ENCODE measurements around the gene WDR26. TPM values are rescaled to one million over a fixed set of nuclear protein-coding genes. Genes with fewer than 3 reads are reported as not detected.

The WDR26 gene
- total RNA-seq, 1 donor from 2014 or later, result 83.9 TPM

DNA sequence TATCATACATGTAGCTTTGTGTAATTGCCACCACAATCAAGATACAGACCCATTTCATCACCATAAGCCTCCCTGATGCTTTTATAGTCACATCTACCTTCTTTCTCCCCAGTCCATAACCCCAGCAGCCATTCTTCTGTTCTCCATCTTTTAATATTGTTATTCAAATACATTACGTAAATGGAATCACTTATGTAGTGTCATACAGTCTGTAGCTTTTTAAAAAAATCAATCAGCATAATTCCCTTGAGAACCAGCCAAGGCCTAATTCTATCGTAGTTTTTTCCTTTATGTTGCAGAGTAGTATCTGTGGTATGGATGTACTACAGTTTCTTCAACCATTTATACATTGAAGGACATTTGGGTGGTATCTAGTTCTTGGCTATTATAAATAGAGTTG lies 31.6 kb upstream of the WDR26 start:
- Mint-ChIP-seq H3K27ac (no peak overlapping the region), H3K4me3 (ENCODE audit: low read depth) (no peak overlapping the region), H3K36me3 (ENCODE audit: insufficient read depth) (peaks cover 2% of the 10 kb centered on the region), H3K27me3 (no peaks in the 10 kb centered on the region), H3K9me3 (ENCODE audit: low read depth) (peaks cover 5% of the 10 kb centered on the region), H3K4me1 (ENCODE audit: low read depth) (no peaks in the 10 kb centered on the region)
- TF ChIP-seq, protein P1, sequence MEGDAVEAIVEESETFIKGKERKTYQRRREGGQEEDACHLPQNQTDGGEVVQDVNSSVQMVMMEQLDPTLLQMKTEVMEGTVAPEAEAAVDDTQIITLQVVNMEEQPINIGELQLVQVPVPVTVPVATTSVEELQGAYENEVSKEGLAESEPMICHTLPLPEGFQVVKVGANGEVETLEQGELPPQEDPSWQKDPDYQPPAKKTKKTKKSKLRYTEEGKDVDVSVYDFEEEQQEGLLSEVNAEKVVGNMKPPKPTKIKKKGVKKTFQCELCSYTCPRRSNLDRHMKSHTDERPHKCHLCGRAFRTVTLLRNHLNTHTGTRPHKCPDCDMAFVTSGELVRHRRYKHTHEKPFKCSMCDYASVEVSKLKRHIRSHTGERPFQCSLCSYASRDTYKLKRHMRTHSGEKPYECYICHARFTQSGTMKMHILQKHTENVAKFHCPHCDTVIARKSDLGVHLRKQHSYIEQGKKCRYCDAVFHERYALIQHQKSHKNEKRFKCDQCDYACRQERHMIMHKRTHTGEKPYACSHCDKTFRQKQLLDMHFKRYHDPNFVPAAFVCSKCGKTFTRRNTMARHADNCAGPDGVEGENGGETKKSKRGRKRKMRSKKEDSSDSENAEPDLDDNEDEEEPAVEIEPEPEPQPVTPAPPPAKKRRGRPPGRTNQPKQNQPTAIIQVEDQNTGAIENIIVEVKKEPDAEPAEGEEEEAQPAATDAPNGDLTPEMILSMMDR (IDR thresholded peaks at IDR 0.05; ENCODE audit: unreplicated experiment), result no peak
- DNase-seq (ENCODE audit: low spot score, unreplicated experiment), result no peak

DNA sequence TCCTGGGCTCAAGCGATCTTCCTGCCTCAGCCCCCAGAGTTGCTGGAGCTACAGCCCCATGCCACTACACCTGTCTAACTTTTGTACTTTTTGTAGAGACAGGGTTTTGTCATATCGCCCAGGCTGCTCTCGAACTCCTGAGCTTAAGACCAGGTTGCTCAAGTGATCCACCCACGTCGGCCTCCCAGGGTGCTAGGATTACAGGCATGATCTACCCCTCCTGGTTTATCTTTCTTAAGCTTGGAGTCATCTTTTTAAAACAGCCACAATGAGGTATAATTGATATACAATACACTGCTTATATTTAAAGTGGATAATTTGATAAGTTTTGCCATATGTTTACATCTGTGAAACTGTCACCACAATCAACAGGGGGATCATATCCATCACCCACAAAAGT lies 25.4 kb upstream of the WDR26 start:
- H3K36me3 Mint-ChIP-seq (ENCODE audit: insufficient read depth), result no peaks in the 10 kb centered on the region
- no peak overlapping the region for H3K27ac Mint-ChIP-seq
- peaks cover 7% of the 10 kb centered on the region for H3K4me1 Mint-ChIP-seq (ENCODE audit: low read depth)
- TF ChIP-seq, protein P1 (IDR thresholded peaks at IDR 0.05; ENCODE audit: unreplicated experiment), result no peak
- no peak overlapping the region for H3K4me3 Mint-ChIP-seq (ENCODE audit: low read depth)
- DNase-seq (ENCODE audit: low spot score, unreplicated experiment), result no peak
- H3K27me3 Mint-ChIP-seq, result no peaks in the 10 kb centered on the region
- H3K9me3 Mint-ChIP-seq (ENCODE audit: low read depth), result no peaks in the 10 kb centered on the region

GRCh38 chr1:224458996-224459395 lies 24.4 kb upstream of the WDR26 start:
- Mint-ChIP-seq H3K9me3 (ENCODE audit: low read depth) (no peaks in the 10 kb centered on the region), H3K36me3 (ENCODE audit: insufficient read depth) (no peaks in the 10 kb centered on the region), H3K4me3 (ENCODE audit: low read depth) (no peak overlapping the region), H3K27ac (no peak overlapping the region), H3K27me3 (no peaks in the 10 kb centered on the region), H3K4me1 (ENCODE audit: low read depth) (peaks cover 16% of the 10 kb centered on the region)
- TF ChIP-seq, protein P1 (IDR thresholded peaks at IDR 0.05; ENCODE audit: unreplicated experiment), result no peak
- DNase-seq (ENCODE audit: low spot score, unreplicated experiment), result no peak

DNA sequence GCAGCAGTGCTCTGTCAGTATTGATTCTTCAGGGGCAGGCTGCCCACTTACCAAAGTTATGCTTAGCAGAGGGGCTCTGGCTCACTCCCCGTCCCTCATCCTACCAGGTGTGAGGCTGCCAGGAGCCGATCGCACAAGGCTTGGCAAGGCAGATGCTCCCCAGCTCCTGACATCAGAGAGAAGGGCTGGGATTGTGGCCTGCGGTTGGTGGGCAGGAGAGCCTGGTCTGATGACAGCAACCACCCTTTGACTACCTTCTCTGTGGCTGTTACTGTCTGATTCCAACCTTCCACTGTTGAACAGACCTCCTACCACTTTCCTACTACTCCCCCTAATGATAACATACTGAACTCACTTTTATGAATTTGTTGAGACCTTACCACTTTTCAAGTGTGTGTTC lies 23.7 kb upstream of the WDR26 start:
- Mint-ChIP-seq H3K36me3 (ENCODE audit: insufficient read depth) (no peaks in the 10 kb centered on the region), H3K4me3 (ENCODE audit: low read depth) (no peak overlapping the region), H3K4me1 (ENCODE audit: low read depth) (peaks cover 21% of the 10 kb centered on the region), H3K27ac (no peak overlapping the region), H3K9me3 (ENCODE audit: low read depth) (no peaks in the 10 kb centered on the region), H3K27me3 (no peaks in the 10 kb centered on the region)
- TF ChIP-seq, protein P1 (IDR thresholded peaks at IDR 0.05; ENCODE audit: unreplicated experiment), result no peak
- DNase-seq (ENCODE audit: low spot score, unreplicated experiment), result no peak

GRCh38 chr1:224457782-224458144 lies 23.2 kb upstream of the WDR26 start:
- Mint-ChIP-seq H3K27me3 (no peaks in the 10 kb centered on the region), H3K36me3 (ENCODE audit: insufficient read depth) (no peaks in the 10 kb centered on the region), H3K27ac (no peak overlapping the region), H3K9me3 (ENCODE audit: low read depth) (no peaks in the 10 kb centered on the region), H3K4me3 (ENCODE audit: low read depth) (no peak overlapping the region), H3K4me1 (ENCODE audit: low read depth) (peaks cover 21% of the 10 kb centered on the region)
- no peak for DNase-seq (ENCODE audit: low spot score, unreplicated experiment)
- TF ChIP-seq, protein P1 (IDR thresholded peaks at IDR 0.05; ENCODE audit: unreplicated experiment), result no peak

All from progenitor cell of endocrine pancreas (in vitro differentiated cells).